Liver (tissue), 9 donors: Measurements from ENCODE around the gene ZNF765. TPM values are rescaled to one million over a fixed set of nuclear protein-coding genes. Genes with fewer than 3 reads are reported as not detected.

ENCODE experiments used
- DNase-seq: peaks from one replicate; pipeline ENCODE4 v3.0.0-alpha.2; 2017; ENCODE audit warnings: low spot score
- H3K27ac ChIP-seq, 2 donors: one replicate each; pipeline ENCODE4 v1.7.0; 2013; ENCODE audit warnings: inconsistent platforms in 2 of 2, low read length in 2 of 2, control low read depth in 1 of 2, low read depth in 1 of 2, mild to moderate bottlenecking in 1 of 2
- H3K27me3 ChIP-seq, 4 donors: one replicate each; pipeline versions ENCODE4 v1.6.1 to v1.7.0; 2013; ENCODE audit warnings: low read length in 3 of 4, inconsistent platforms in 1 of 4, mild to moderate bottlenecking in 1 of 4, moderate library complexity in 1 of 4; ENCODE audit not compliant: control insufficient read depth in 4 of 4, insufficient read depth in 4 of 4
- H3K36me3 ChIP-seq, 4 donors: one replicate each; pipeline versions ENCODE4 v1.6.1 to v1.7.0; 2013; ENCODE audit warnings: low read length in 3 of 4, mild to moderate bottlenecking in 3 of 4, low read depth in 1 of 4, moderate library complexity in 1 of 4; ENCODE audit not compliant: control insufficient read depth in 4 of 4, insufficient read depth in 3 of 4
- H3K4me1 ChIP-seq, 4 donors: one replicate each; pipeline versions ENCODE4 v1.6.1 to v1.7.0; 2013; ENCODE audit warnings: low read length in 3 of 4, mild to moderate bottlenecking in 3 of 4, moderate library complexity in 1 of 4; ENCODE audit not compliant: control insufficient read depth in 4 of 4, insufficient read depth in 4 of 4
- H3K4me3 ChIP-seq, 3 donors: one replicate each; pipeline versions ENCODE4 v1.6.1 to v1.7.0; 2013; ENCODE audit warnings: low read length in 3 of 3, control low read depth in 1 of 3, low read depth in 1 of 3, mild to moderate bottlenecking in 1 of 3
- H3K9ac ChIP-seq, 2 donors: one replicate each; pipeline ENCODE4 v1.7.0; 2013; ENCODE audit warnings: low read length in 2 of 2, mild to moderate bottlenecking in 2 of 2, moderate library complexity in 2 of 2, control low read depth in 1 of 2, low read depth in 1 of 2
- H3K9me3 ChIP-seq, 4 donors: one replicate each; pipeline versions ENCODE4 v1.6.1 to v1.7.0; 2013; ENCODE audit warnings: low read length in 3 of 4; ENCODE audit not compliant: control insufficient read depth in 4 of 4
- EGR1 ChIP-seq, 2 donors: IDR thresholded peaks; 2 replicates each; pipeline ENCODE4 v1.6.1; 2016 to 2018; ENCODE audit warnings: antibody characterized with exemption in 2 of 2, low read depth in 2 of 2
- FOXA1 ChIP-seq: IDR thresholded peaks from 2 replicates; pipeline ENCODE4 v1.6.1; 2016; ENCODE audit warnings: antibody characterized with exemption
- FOXA2 ChIP-seq: IDR thresholded peaks from 2 replicates; pipeline ENCODE4 v1.6.1; 2016; ENCODE audit warnings: antibody characterized with exemption
- GABPA ChIP-seq, 2 donors: IDR thresholded peaks in 1 of 2; conservative IDR thresholded peaks in 1 of 2; 2 replicates each; pipeline ENCODE4 v1.6.1; 2016; ENCODE audit warnings: antibody characterized with exemption in 2 of 2, mild to moderate bottlenecking in 1 of 2, moderate library complexity in 1 of 2
- HNF4A ChIP-seq, 2 donors: conservative IDR thresholded peaks; 2 replicates each; pipeline ENCODE4 v1.6.1; 2016; ENCODE audit warnings: antibody characterized with exemption in 2 of 2, mild to moderate bottlenecking in 2 of 2
- HNF4G ChIP-seq: IDR thresholded peaks from 2 replicates; pipeline ENCODE4 v1.6.1; 2016; ENCODE audit warnings: antibody characterized with exemption
- JUND ChIP-seq, 2 donors: IDR thresholded peaks; 2 replicates each; pipeline ENCODE4 v1.6.1; 2016; ENCODE audit warnings: antibody characterized with exemption in 2 of 2
- NR2F2 ChIP-seq: IDR thresholded peaks from 2 replicates; pipeline ENCODE4 v1.6.1; 2016; ENCODE audit warnings: antibody characterized with exemption
- RAD21 ChIP-seq, 2 donors: IDR thresholded peaks; 2 replicates each; pipeline ENCODE4 v1.6.1; 2016; ENCODE audit warnings: antibody characterized with exemption in 2 of 2, mild to moderate bottlenecking in 2 of 2
- RXRA ChIP-seq, 2 donors: IDR thresholded peaks; 2 replicates each; pipeline ENCODE4 v1.6.1; 2017 to 2018; ENCODE audit warnings: antibody characterized with exemption in 2 of 2, mild to moderate bottlenecking in 1 of 2
- SP1 ChIP-seq: IDR thresholded peaks from 2 replicates; pipeline ENCODE4 v1.6.1; 2018; ENCODE audit warnings: antibody characterized with exemption, mild to moderate bottlenecking
- TAF1 ChIP-seq: conservative IDR thresholded peaks from 2 replicates; pipeline ENCODE4 v1.6.1; 2016; ENCODE audit warnings: antibody characterized with exemption, mild to moderate bottlenecking
- YY1 ChIP-seq: IDR thresholded peaks from 2 replicates; pipeline ENCODE4 v1.6.1; 2016; ENCODE audit warnings: antibody characterized with exemption, mild to moderate bottlenecking
- WGBS: extraction: QIAGEN DNeasy Blood & Tissue Kit; methylation state at CpG from one replicate; pipeline ENCODE4 v1.1.7; 2013; 5-methylcytosine and 5-hydroxymethylcytosine counted together
- polyA plus RNA-seq, 2 donors: library from polyadenylated mRNA; stranded (reverse) in 1 of 2; unstranded in 1 of 2; fragments of 200-250 nt in 1 of 2; fragments of >200 nt in 1 of 2; fragmentation: Nextera tagmentation in 1 of 2; extraction: Ambion mirVana in 1 of 2; gene quantifications; one replicate each; pipeline versions ENCODE4 v1.2.1 to v1.2.3, GENCODE V29; 2013 to 2015
- total RNA-seq, 2 donors: library from RNA; depleted of rRNA; stranded (reverse); fragments of >200 nt; gene quantifications; one replicate each; pipeline ENCODE4 v1.2.3, GENCODE V29; 2014
- TF ChIP-seq, protein P1 (sequence below): IDR thresholded peaks from 2 replicates; pipeline ENCODE4 v1.6.1; 2016; ENCODE audit warnings: antibody characterized with exemption
- TF ChIP-seq, protein P2 (sequence below): IDR thresholded peaks from 2 replicates; pipeline ENCODE4 v1.6.1; 2016; ENCODE audit warnings: antibody characterized with exemption
- TF ChIP-seq, protein P3 (sequence below): fragments of 150-350 bp; IDR thresholded peaks from 2 replicates; pipeline ENCODE4 v1.5.1; 2017; ENCODE audit warnings: improper control_type of control experiment, low read depth, low read length; ENCODE audit not compliant: missing input control
- TF ChIP-seq, protein P4 (sequence below): IDR thresholded peaks from 2 replicates; pipeline ENCODE4 v1.6.1; 2016; ENCODE audit warnings: antibody characterized with exemption, mild to moderate bottlenecking
- donor health status: healthy.
- donor health status: healthy.
- donor health status: healthy.
- donor health status: healthy.
- donor health status: healthy.

Gene ZNF765
- total and polyA plus RNA-seq, 4 donors, result 1.3 to 8.5 (median 5.2) TPM

DNA sequence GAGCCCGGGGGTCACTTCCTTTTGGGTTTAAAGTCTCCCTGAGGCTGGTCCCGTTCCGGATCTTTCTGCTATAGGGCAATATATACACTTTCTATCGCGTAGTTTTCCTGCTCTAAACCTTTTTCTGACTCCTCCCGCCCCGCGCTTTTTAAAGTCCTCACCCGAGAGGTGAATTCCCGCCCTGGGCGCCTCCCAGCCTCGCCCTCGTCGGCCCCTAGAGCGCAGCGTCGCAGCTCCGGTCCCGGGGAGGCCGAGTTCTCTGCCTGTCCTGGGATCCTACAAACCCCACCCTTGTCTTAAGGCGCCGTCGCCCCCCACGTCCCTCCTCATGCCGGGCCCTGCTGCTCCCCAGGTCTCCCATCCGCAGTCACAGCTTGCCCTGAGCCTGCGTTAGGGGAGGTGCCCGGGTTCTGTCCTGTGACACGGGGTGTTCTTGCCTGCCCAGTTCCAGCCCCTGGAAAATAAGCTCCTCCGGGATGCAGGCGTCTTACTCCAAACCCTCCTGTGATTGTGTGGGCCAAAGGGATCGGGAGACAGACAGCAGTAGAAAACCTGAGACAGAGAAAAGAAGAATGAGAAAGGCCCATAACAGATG lies 29.0 kb upstream of the ZNF765 start:
- no peaks in the 10 kb centered on the region for H3K36me3 ChIP-seq
- WGBS, result 2% methylated on average over 32 of the region's 32 CpGs
- H3K9ac ChIP-seq, result peak overlapping the region in 1 of 2 donors; percentile 32
- DNase-seq, result no peak
- TF ChIP-seq, protein P1, sequence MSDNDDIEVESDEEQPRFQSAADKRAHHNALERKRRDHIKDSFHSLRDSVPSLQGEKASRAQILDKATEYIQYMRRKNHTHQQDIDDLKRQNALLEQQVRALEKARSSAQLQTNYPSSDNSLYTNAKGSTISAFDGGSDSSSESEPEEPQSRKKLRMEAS, result no peak
- TF ChIP-seq, protein P2, sequence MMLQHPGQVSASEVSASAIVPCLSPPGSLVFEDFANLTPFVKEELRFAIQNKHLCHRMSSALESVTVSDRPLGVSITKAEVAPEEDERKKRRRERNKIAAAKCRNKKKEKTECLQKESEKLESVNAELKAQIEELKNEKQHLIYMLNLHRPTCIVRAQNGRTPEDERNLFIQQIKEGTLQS, result no peak
- TF ChIP-seq, protein P3, sequence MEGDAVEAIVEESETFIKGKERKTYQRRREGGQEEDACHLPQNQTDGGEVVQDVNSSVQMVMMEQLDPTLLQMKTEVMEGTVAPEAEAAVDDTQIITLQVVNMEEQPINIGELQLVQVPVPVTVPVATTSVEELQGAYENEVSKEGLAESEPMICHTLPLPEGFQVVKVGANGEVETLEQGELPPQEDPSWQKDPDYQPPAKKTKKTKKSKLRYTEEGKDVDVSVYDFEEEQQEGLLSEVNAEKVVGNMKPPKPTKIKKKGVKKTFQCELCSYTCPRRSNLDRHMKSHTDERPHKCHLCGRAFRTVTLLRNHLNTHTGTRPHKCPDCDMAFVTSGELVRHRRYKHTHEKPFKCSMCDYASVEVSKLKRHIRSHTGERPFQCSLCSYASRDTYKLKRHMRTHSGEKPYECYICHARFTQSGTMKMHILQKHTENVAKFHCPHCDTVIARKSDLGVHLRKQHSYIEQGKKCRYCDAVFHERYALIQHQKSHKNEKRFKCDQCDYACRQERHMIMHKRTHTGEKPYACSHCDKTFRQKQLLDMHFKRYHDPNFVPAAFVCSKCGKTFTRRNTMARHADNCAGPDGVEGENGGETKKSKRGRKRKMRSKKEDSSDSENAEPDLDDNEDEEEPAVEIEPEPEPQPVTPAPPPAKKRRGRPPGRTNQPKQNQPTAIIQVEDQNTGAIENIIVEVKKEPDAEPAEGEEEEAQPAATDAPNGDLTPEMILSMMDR, result no peak
- TF ChIP-seq GABPA (IDR thresholded peaks at IDR 0.05 in 1 of 2, conservative IDR thresholded peaks at IDR 0.05 in 1 of 2) (peak in 1 of 2 donors; percentile 2), HNF4A (conservative IDR thresholded peaks at IDR 0.05) (no peak), SP1 (no peak), HNF4G (no peak), EGR1 (IDR thresholded peaks at IDR 0.05; ENCODE audit: low read depth in 2 of 2) (no peak)
- TF ChIP-seq, protein P4, sequence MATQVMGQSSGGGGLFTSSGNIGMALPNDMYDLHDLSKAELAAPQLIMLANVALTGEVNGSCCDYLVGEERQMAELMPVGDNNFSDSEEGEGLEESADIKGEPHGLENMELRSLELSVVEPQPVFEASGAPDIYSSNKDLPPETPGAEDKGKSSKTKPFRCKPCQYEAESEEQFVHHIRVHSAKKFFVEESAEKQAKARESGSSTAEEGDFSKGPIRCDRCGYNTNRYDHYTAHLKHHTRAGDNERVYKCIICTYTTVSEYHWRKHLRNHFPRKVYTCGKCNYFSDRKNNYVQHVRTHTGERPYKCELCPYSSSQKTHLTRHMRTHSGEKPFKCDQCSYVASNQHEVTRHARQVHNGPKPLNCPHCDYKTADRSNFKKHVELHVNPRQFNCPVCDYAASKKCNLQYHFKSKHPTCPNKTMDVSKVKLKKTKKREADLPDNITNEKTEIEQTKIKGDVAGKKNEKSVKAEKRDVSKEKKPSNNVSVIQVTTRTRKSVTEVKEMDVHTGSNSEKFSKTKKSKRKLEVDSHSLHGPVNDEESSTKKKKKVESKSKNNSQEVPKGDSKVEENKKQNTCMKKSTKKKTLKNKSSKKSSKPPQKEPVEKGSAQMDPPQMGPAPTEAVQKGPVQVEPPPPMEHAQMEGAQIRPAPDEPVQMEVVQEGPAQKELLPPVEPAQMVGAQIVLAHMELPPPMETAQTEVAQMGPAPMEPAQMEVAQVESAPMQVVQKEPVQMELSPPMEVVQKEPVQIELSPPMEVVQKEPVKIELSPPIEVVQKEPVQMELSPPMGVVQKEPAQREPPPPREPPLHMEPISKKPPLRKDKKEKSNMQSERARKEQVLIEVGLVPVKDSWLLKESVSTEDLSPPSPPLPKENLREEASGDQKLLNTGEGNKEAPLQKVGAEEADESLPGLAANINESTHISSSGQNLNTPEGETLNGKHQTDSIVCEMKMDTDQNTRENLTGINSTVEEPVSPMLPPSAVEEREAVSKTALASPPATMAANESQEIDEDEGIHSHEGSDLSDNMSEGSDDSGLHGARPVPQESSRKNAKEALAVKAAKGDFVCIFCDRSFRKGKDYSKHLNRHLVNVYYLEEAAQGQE, result no peak
- peaks cover 0 to 5% (median under 1%) of the 10 kb centered on the region in 4 donors for H3K9me3 ChIP-seq
- peak overlapping the region; percentile 68 to 86 (median 69) for H3K4me3 ChIP-seq
- peaks cover 0 to 7% (median 2%) of the 10 kb centered on the region in 4 donors for H3K4me1 ChIP-seq
- H3K27me3 ChIP-seq, result no peaks in the 10 kb centered on the region
- peak overlapping the region in 1 of 2 donors; percentile 41 for H3K27ac ChIP-seq

DNA sequence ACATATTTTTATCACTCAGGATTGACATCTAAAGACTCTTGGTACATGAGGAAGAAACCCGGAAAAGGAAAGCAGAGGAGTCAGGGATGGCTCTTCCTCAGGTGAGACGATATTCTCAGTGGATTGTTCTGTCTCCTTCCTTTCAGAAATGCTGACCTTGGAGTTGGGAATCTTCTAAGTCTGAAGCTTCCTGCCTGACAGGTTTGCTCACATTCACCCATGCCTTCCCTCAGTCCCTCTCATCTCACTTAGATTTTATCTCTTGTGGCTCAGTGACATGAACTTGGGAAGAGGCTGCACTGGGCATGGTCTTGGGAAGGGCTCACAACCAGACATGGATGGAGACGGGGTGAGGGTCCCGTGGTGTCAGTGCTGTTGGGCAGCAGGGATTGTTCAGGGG lies 22.8 kb upstream of the ZNF765 start:
- peaks cover 0 to 12% (median 8%) of the 10 kb centered on the region in 4 donors for H3K9me3 ChIP-seq
- H3K36me3 ChIP-seq, result peaks cover 3 to 13% (median 7%) of the 10 kb centered on the region in 4 donors

More for the DNA sequence above, 22.8 kb upstream of the ZNF765 start:
- H3K27ac ChIP-seq, result no peak overlapping the region
- H3K27me3 ChIP-seq, result no peaks in the 10 kb centered on the region
- no peak overlapping the region for H3K4me3 ChIP-seq
- no peaks in the 10 kb centered on the region for H3K4me1 ChIP-seq
- DNase-seq, result no peak
- WGBS, result 95% methylated on average over 4 of the region's 4 CpGs
- H3K9ac ChIP-seq, result no peak overlapping the region
- TF ChIP-seq GABPA (IDR thresholded peaks at IDR 0.05 in 1 of 2, conservative IDR thresholded peaks at IDR 0.05 in 1 of 2), result no peak
- no peak for TF ChIP-seq RXRA (IDR thresholded peaks at IDR 0.05)
- TF ChIP-seq HNF4G, result no peak
- TF ChIP-seq TAF1, result no peak
- no peak for TF ChIP-seq FOXA1
- TF ChIP-seq EGR1 (IDR thresholded peaks at IDR 0.05; ENCODE audit: low read depth in 2 of 2), result no peak
- TF ChIP-seq RAD21 (IDR thresholded peaks at IDR 0.05), result no peak
- TF ChIP-seq SP1, result no peak
- TF ChIP-seq, protein P1, result no peak
- TF ChIP-seq HNF4A (conservative IDR thresholded peaks at IDR 0.05), result no peak
- TF ChIP-seq YY1, result no peak
- TF ChIP-seq FOXA2, result no peak
- TF ChIP-seq, protein P2, result no peak
- TF ChIP-seq NR2F2, result no peak
- TF ChIP-seq, protein P4, result no peak
- TF ChIP-seq JUND (IDR thresholded peaks at IDR 0.05), result no peak
